NCI-H1417 treated with DMSO at 0.1 percent for 48 hours (cell line): ENCODE measurements around the gene ATF2.
"Not testable (repeated sequence)": the region's sequence is repeated elsewhere in the genome, so short reads cannot be mapped to it uniquely, and the experiment has no call there.

Experiments
- DNase-seq: peaks from one replicate; lab custom pipeline; 2025; lab: John Stamatoyannopoulos, UW

Gene ATF2

DNA sequence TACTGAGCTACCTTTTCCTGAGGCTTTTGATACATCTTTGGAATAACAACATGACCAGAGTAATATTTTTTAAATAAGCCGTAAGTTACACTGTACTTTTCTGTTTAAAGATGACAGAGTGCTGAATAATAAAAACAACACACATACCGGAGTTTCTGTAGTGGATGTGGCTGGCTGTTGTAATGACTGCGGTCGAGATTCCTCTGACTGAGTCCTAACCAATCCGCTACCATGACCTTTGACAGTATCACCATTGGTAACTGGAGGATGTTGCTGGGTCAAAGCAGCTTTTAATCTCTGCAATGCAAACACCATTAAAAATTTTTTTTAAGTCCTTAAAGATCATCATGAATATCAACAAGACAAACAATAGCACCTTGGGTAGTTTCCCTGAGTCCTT lies 70.7 kb downstream of the ATF2 start:
- DNase-seq, result no peak

DNA sequence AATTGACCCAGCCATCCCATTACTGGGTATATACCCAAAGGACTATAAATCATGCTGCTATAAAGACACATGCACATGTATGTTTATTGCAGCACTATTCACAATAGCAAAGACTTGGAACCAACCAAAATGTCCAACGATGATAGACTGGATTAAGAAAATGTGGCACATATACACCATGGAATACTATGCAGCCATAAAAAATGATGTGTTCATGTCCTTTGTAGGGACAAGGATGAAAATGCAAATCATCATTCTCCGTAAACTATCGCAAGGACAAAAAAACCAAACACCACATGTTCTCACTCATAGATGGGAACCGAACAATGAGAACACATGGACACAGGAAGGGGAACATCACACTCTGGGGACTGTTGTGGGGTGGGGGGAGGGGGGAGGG lies 83.9 kb downstream of the ATF2 start:
- not testable (repeated sequence) for DNase-seq

DNA sequence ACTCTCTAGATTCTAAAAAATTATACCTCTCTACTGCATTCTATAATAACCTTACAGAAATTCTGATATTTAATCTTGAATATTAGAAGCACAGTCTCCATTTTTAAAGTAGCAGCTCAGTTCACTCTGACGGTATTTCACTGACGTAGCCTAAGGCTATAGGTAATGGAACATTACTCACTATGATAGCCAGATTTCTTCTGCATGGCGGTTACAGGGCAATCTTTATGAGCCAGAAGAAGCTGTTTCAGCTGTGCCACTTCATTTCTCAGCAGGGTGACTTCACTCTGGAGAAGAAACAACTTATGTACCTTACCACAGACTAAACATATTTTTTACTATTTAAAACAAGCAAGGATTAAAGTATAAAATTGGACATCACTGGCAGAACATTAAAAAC lies 87.5 kb downstream of the ATF2 start:
- no peak for DNase-seq

DNA sequence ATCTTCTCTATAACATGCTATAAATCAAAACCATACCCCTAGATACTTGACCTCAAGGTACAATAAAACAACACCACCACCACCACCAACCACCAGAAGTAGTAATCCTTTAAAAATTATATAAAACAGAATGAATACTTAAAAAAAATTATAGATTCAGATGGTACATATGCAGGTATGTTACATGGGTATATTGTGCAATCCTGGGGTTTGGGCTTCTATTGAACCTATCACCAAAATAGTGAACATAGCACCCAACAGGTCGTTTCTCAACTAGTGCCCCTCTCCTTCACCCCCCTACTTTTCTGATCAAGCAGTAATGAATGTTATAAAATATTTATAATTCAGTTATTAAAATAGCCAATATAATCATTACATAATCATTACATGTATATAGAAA lies 91.7 kb downstream of the ATF2 start:
- DNase-seq, result no peak

DNA sequence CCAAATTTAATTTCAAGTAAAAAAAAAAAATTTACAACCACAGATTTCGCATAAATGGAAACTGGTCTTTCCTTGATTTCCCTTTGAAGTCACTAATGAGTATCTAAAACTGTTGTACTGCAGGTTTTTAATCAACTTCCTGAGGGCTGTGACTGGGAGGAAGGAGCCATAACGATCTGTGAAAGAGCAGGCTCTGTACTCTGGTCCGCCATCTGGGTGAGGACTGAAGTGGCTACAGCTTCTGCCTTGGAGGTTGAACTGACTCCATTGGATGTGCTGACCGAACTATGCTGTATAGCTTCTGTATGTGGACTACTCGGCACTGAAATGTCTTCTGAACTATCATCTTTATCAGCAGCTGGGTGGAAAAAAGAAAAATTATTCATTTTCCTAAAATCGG lies 93.5 kb downstream of the ATF2 start:
- DNase-seq, result no peak

DNA sequence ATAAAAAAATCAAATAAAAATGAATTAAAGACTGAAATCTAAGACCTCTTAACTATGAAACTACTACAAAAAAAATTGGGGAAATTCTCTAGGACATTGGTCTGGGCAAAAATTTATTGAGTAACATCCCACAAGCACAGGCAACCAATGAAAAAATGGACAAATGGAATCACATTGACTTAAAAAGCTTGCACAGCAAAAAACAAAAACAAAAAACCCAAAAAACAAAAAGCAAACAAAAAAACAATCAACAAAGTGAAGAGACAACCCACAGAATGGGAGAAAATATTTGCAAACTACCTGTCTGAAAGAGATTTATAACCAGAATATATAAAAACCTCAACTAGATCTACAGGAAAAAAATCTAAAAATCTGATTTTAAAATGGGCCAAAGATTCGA lies 99.5 kb downstream of the ATF2 start:
- DNase-seq, result no peak

DNA sequence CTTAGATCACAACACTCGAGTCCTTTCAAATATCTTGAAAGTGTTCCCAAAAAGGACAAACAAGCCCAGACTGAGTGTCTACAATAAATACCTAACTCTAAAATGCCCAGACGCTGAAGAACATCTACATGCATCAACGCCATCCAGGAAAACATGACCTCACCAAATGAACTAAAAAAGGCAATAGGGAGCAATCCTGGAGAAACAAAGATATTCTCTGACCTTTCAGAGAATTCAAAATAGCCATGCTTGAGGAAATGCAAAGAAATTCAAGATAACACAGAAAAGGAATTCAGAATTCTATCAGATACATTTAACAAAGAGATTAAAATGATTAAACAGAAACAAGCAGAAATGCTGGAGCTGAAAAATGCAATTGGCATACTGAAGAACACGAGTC lies 101.6 kb downstream of the ATF2 start:
- DNase-seq, result no peak

DNA sequence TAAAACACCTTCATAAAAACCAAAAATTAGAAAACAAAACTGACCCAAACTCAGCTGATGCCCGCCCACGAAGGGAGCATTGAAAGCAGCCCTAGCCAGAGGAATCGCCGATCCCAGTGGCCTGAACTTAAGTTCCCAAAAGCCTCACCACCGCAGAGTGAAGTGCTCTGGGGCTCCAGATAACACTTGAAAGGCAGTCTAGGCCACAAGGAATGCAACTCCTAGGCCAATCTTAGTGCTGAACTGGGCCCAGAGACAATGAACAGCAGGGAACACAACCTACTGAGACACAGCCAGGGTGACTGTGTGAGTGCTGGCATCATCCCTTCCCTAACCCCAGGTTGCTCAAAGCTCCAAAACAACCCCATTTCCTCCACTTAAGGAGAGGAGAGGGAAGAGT lies 103.2 kb downstream of the ATF2 start:
- no peak for DNase-seq

DNA sequence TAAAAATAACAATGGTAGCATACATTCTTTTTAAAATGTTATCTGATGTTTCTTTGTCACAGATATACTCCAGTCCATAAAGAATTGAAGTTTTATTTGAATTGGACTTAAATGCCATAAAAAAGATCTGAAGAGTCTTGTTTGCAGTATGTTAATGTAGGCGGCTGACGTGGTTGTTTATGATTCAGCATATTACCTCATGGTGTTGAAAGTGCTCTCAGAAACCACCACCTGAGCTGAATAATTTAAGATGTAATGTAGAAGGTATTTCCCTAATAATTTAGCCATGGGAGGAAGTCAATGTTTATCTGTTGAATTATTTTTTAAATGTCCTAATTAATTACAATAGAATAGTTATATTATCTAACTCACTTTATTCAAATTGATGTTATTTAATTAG lies 104.3 kb downstream of the ATF2 start:
- DNase-seq, result no peak

DNA sequence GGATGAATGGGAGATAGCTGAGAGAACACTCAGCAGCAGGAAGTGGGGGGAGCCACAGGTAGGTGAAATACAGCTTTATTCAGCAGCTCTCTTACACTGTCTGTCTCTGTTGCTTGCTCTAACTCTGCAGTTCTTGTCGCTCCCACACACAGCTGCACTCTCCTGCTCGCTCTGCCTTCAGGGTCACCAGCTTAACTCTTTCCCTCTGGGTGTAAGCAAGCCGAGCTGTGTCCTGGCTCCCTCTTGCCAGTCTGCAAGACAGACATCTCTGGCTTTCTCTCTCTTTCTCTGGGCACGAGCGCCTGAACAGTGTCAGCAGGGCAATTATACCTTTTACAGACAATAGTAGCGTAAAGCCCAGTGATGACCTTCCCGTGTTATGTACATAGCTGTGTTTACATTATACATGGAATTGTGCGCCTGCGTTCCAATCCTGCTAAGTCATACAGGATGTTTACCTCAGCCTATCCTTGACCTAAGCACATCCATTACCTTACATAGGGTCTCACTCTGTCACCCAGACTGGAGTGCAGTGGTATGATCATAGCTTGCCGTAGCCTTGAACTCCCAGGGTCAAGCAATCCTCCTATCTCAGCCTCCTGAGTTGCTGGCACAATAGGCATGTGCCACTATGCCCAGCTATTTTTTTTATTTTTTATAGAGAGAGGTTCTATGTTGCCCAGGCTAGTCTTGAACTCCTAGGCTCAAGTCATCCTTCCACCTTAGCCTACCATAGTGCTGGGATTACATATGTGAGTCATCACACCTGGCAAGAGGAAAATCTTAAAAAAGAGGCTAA lies 105.0 kb downstream of the ATF2 start:
- no peak for DNase-seq

DNA sequence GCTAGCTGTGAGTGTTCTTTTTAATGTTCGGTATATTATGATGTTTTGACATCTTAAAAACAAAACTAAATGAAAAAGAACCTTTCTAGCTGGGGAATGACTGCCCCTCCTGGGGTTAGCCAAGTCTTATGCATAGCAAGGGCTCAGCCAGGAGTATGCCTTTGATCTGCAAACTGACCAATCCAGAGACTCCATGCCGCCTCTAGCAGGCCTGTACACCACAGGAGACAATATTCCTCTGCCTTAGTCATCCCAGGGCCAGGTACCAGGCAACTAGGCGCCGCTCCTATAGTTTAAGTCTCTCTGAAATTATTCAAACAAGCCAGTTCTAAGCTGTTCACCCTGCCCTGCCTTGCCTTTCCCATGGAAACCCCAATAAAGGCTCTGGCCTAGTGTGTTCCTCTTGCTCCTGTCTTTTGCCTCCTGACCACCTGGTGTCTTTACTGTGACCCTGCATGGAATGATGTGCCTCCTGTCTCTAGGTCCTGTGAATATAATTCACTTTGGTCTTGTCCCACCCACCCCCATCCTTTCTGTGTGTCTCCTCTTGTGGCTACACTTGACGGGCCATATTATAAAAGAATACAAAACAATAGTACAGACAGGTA lies 110.8 kb downstream of the ATF2 start:
- no peak for DNase-seq

DNA sequence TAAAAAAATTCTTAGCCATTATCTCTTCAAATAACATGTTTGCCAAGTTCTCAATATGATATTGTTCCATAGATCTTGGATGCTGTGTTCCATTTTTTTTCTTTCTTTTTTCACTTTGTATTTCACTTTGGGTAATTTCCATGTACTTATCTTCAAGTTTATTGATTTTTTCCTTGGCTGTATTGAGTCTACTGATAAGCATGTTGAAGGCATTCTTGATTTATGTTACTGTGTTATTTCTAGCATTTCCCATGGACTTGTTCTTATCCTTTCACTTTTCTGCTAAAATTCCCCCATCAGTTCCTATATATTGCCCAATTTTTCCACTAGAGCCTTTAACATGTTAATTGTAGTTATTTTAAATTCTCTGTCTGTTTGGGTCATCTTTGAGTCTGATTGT lies 112.0 kb downstream of the ATF2 start:
- no peak for DNase-seq

DNA sequence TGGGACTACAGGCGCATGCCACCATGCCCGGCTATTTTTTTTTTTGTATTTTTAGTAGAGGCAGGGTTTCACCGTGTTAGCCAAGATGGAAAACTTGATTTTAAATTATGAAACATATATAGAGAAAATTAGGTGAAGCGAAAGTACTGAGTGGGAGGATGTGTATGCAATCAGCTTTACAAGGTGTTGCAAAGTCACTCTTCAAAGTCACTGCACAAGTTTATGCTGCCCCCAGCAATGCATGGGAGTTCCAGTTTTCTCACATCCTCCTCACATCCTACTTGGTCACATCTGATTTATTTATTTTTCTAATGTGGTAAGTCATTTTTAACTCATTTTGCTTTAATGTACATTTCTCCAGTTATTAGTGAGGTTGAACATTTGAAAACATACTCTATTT lies 113.7 kb downstream of the ATF2 start:
- DNase-seq, result no peak

DNA sequence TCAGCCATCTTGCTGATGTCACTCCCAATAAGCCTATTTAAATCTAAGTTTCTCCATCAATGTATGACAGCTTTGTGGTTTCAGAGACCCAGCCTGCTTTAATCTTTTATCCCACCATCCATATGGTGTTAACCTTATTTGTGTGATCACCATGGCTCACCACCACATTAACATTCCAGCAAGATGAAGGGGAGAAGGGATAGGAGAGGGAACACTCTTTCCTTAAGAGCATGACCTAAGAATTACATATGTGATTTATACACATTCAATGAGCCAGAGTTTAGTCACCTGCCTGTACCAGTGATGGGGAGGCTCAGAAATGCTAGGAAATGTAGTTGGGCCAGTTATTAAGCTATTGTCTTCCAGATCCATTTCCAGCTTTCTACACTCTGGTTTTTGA lies 118.3 kb downstream of the ATF2 start:
- no peak for DNase-seq

DNA sequence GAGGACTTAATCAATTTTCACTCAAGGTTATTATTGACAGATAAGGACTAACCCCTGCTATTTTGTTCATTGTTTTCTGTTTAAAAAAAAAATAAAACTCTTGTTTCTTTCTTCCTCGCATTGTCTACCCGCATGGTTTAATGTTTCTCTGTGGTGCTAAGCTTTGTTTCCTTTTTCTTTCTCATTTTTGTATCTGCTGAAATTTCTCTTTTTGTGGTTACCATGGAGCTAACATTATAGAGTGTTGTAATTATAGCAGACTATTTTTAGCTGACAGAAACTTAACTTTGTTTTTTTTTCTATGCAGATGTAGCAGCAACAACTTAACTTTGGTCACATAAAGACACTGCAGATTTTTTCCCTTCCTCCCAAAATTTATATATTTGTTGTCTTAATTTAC lies 119.7 kb downstream of the ATF2 start:
- no peak for DNase-seq

DNA sequence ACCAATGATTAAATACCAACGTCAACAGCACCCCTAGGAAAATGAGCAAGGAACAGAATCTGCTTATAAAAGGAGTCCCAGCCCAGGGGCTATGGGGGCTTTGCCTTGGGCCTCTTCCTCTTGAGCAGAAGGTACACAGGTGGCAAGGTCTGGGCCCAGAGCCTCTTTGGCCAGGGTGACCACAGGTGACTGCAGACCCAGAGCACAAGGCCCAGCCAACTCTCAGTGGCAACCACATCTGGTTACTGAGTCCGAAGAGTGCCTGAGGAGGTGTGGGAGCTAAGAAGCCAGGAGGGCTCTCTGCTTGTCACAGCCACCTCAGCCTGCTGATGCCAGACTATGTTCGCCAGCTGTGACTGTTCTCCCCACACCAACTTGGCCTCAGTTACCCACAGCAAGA lies 128.5 kb downstream of the ATF2 start:
- no peak for DNase-seq

DNA sequence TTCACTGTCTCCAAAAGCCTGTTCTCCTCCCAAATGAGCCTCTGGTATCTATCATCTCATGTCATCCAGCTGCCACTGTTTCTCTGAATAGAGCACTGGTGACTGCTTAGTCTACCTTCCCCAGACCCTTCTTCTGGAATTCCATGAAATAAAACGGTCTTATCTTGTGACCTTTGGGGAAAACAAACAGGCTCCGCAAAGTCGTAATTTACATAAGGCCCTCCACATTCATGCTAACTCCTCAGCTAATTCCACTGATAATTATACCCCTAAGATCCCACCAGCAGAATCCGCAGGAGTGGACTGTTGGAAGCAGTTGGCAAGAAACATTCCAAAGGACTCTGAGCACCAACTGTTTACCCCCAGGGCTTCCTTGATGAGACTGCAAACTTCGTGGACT lies 129.0 kb downstream of the ATF2 start:
- DNase-seq, result no peak

DNA sequence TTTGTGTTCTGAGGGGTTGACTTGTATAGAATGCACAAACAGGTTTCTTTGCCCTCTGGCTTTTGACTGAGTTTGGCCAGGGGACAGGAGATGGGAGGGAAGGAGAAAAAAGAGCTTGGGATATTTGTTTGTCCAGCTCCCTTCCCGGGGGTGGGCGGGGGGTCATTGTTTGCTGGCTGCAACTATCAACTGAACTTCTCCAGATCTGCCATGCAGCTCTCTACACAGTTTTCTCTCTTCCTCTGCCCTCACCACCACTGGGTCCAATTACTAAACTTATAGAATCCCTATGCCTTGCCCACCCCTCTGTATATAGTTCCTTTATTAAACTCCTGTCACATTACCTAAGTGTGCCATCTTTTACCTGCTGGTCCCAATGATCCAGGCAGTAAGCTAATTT lies 130.1 kb downstream of the ATF2 start:
- no peak for DNase-seq

DNA sequence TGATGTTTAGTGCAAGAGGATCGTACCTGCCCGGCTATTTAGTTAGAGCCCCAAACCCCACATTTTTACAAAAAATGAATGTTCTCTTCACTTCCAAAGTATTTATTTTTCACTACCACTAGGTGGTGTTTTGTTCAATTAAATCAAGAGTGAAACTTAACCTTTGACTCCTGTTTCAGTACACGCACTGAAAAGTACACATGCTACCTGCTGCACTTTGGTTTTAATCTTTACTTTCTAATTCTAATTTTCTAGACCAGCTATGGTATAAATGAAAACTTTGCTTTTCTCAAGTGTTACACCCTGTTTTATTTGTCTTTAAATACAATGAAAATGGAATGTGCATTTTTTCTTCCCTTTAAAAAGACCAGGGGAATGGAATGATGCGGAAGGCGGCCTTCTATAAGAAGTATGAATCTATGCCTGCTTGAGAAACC lies 131.4 kb downstream of the ATF2 start:
- no peak for DNase-seq

DNA sequence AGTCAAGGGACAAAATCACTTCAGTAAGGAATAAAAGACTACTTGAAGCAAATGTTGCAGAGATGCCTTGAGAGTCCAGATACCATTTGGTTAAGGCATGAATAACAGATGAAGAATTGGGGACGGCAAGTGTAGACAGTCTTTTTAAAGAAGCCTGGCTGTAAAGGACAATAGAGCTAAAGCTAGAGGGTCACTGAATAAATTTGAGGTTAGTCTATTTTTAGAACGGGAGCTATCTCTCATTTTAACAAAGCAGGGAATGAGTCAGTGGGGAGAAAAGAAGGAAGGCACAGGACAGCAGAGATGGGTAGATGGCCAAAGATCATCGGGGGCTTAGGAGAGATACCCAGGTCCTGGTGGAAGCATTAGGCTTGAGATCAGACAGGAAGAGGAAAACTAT lies 132.2 kb downstream of the ATF2 start:
- DNase-seq, result no peak

DNA sequence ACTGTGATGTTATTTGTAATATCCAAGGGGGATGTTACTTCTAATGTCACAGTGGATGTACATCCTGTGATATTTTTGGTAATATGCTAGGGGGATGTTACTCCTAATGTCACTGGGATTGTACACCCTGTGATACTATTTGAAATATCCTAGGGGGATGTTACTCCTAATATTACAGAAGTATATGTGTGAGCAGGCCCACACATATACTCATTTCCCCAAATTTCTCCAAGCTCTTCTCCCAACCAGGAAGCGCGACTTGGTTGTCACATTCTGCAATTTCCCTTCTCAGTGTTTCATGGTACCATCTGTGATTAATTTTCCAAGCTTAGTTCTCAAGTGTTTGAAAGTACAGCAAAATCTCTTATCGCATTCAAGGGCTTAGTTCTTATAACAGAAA lies 133.3 kb downstream of the ATF2 start:
- DNase-seq, result no peak

DNA sequence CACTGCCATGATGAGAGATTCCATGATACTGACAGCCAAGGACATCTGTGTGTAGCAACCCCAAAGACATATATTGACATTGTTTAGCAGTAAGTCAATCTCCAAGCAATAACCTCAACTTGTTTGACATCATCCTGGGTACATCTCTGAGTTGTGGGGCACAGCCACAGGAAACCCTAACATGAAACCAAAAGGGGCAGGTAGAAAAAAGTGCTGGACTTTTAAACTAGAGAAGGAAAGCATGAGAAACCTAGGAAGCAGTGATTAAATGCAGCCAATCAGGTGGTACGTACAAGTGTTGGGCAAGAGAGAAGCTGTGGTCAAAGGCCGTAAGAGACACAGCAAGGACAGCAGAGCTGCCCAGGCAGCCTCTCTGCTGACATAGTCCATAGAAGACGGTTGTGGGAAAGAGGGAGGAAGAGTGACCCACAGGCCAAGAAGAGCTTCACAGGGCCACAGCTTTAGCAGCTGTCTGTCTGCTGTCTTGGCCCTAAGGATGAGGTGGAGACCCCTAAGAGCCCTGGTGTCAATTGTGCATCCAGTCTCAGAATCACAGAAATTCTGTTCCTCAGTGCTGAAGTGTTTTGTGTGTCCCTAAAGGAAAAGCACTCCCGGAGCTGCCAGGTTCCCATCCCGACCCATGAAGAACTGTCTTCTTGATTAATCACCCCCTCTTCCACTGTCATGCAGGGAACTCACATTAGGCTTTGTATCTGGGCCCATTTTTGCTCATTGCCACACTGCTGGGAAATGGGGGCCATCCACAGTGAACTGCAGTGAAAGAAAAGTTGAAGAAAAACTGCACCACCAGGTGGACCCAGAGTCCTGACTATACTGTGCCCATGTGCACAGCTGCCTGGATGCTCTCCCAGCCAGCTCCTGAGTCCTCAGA lies 137.4 kb downstream of the ATF2 start:
- DNase-seq, result no peak

DNA sequence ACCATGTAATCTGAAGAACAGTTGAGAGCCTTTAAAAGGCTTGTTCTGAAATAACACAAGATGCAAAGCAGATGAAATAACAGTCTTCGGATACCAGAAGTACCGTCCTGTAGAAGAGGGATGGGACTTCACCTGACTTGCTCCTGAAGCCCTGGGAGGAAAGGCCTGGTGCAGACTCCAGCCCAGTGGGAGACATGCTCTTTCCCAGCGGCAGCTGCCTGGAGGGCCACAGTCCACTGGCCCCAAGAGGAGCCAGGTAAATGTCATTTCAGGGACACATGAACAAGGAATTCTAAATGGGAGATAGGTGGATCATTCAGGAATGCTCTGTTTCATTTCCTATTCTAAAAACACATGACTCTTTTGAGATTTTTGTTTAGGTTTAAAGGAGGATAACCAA lies 140.2 kb downstream of the ATF2 start:
- DNase-seq, result no peak
